GM19043 (cell line): ENCODE data around the gene CCDC167.

ENCODE experiments used
- ATAC-seq: cut with Tn5 transposase; IDR thresholded peaks from one replicate; pipeline ENCODE4 v1.9.1; 2021; ENCODE audit warnings: low read depth; ENCODE audit not compliant: unreplicated experiment

The CCDC167 gene

DNA sequence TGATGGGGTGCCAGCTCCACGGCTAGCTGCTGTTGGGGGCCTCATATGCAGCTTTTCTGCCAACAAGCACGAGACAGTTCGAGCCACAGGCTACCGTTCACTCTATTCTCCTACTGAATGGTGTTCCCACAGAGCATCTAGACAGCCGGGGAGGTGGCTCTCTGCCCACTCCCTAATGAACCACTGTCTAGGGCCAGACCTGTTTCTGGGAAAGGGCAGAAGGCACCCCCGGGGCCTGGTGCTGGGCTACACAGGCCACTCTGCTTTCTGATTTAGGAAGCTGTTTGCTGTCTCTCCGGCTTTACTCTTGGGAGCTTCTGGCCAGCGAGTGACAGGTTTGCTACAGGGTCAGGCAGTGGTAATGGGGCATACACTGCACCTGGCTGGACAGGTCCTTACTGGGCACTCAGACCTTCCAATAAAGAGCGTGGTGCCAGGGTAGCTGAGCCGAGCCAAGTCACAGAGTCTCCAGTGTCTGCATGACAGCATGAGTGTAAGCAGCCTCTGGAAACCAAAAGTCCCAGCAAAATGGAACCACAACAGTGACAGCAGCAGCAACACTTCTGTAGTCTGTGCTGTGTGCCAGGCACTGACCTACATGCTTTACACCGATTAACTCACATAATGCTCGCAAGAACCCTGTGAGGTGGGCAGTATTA lies 8.4 kb downstream of the CCDC167 start:
- no peak for ATAC-seq

GRCh38 chr6:37490536-37491170 lies 9.0 kb downstream of the CCDC167 start:
- no peak for ATAC-seq

DNA sequence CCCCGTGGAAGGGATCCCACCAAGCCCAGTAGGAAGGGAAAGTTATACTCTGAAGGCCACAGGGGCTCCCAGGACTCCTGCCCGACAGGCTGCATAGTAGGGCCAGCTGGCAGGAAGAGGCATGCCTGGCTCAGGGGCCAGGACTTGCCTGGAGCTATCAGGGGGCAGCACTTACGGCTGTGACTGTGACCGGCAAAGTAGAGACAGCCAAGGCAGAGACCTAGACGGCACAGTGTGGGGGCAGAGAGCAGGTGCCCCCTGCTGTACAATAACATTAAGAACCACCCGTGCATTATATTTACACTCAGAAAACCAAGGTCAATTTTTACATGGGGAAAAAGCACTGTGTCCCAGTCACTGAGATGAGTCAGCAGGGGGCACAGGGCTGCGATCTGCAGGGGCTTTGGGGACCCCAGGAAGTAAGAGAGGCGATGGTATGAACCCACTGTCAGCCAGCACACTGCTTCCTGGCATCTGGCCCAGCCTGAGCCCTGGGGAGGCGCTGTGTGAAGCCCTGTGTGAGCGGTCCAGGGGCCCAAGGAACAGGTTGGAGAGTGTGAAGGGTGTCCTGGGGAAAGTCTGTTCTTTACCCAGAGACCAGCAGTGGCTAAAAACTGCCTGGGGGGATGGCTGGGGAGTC lies 9.9 kb downstream of the CCDC167 start:
- ATAC-seq: no peak

GRCh38 chr6:37488476-37488875 lies 11.2 kb downstream of the CCDC167 start:
- ATAC-seq: no peak

DNA sequence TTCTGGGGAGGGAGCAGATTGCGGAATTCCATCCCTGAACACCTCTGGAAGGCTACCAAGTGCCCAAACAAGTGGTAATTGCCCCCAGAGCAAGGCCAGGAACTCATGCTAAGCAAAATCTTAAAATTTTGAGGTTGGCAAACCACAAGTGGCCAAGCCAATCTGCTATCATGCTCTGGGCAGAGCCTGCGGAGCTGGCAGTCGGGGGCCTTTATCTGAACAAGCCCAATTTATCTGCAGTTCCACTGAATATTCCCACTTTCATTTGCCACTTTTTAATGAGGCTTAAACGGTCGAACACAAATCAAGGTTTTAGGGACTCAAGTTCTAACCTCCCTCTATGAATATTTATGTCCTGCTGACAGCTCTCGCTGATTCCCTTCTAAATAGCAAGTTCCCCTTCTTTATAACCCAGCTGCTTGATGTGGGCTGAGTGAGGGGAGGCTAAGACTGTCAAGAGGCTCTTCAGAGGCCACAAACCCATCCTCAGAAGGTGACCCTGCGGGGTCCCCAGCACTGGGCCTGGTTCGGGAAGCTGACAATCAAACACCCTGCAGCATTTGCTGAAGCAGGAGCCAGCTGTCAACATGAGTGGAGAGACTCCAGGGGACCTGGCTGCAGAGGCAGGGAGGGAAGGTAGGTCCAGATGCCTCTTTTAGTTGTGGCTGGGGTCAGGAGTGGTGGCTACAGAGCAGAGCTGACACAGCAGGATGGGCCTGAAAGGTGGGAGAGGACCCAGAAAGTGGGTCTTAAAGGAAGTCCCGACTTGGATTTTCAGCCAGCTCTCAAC lies 11.9 kb downstream of the CCDC167 start:
- ATAC-seq: no peak

DNA sequence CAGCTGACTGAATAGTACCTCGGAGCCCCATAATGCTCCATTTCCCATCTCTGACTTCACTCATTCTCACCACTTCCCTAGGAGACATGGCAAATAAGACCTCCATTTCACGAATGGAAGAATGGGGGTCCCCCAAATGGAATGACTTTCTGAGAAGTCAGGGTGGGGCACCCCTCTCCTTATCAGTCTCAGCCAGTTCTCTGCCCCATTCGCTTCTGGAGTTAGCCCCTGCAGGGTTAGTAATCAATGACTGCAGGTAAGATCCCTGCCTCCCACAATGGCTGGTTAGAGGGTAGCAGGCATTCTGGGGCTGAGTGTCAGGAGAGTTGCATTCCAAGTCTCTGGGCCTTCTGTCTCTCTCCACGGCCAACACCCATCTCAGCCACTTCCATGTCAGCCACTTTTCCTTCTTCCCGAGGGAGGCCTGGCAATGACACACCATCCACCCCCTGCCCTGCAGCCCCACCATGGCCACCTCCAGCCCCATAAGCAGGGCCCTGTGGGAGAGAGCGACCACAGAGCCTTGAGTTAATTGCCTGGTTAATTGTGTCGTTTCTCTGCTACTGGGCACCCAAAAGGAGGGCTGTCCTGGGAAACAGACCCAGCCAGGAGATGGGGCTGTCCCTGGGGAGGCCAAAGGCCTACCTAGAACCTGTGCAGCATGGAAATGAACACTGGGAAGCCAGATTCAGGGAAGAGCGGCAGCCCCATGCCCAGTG lies 13.4 kb downstream of the CCDC167 start:
- ATAC-seq: no peak

DNA sequence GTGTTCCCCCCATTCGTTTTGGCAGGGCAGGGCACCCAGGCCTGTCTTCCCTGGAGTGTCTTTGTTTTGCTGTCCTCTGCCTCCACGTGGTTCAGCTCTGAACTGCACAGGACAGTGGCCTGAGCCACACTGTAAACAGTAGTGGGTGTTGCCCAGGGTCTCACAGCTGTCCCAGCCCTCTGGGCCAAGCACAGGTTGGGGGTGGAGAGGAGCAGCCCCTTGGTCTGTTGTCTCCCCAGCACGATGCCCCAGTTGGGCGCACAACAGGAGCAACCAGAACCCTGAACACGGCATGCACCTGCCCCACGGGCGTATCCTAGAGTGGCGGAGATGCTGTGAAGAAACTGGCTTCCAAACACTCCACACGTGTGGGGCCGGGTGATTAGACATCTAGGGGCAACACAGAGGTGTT lies 14.4 kb downstream of the CCDC167 start:
- ATAC-seq: no peak

- no peak for ATAC-seq
Measured at GRCh38 chr6:37484786-37485170, 14.9 kb downstream of the CCDC167 start.

DNA sequence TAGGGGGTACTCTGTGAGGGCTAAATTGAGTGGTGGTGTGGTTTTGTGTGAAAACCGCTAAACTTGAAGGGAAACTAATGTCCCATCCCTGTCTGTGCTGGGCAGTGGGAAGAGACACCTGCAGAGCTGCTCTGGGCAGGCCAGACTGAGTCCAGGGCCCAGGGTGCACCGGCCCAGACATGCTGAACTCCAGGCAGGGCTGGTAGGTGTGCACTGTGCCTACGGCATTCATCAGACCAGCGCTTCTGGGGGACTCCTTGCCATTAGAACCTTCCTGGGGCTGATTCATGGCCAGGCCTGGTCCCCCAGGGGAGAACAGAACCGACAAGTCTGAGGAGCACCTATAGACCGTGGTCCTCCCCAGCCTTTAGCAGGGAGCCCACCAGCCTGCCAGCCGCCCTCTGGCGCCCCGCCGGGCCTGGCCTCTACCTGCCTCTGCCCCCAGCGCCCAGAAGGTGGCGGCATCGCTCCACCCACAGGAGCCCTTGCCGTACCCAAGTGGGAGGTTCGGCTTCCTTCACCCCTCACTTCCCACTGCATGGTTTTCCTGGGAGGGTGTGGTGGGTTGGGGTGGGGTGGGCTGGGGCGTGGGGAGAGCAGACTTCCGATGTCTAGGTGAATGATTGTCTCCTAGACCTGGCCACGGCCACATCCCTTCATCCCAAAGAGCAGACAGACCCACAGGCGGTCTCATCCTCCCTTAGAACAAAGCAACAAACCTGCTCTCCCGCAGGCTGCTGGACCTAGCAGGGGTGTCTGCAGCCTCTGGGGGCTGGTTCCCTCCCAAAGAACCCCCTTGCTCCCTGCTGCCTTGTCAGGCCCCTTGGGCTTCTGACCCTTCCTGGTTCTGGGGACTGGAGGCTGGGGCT lies 15.5 kb downstream of the CCDC167 start:
- no peak for ATAC-seq

DNA sequence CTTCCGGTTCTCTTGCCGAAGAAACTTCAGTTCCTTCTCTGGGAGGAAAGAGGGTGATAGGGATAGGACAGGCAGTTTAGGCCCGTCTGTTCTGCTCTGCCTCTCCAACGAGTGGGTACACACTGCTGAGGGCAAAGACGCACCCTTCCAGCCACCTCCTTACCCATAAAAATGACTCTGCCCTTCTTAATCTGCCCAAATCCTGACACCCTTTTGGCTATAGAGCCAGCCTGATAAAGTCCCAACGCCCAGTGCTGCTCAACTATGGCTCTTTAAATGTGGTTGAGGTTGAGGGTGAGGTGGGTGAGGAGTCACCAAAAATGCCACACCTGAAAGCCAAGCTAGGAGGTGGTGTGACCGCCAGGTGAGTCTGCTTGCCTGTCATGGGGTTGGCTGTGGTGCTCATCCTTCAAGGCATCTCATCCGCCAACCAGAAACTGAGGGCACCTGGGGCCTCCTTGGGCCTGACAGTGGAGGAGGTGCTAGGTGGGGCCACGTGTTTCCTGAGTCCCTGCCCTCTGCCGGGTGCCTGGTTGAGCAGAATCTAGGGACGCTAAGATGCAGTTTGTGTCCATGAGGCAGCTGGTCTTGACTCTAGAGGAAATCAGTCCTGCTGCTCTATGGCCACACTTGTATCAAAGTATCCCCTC lies 16.3 kb downstream of the CCDC167 start:
- no peak for ATAC-seq

- ATAC-seq: no peak
Measured at GRCh38 chr6:37482606-37483251, 17.0 kb downstream of the CCDC167 start.

- no peak for ATAC-seq
Measured at GRCh38 chr6:37481711-37482605, 17.7 kb downstream of the CCDC167 start.

DNA sequence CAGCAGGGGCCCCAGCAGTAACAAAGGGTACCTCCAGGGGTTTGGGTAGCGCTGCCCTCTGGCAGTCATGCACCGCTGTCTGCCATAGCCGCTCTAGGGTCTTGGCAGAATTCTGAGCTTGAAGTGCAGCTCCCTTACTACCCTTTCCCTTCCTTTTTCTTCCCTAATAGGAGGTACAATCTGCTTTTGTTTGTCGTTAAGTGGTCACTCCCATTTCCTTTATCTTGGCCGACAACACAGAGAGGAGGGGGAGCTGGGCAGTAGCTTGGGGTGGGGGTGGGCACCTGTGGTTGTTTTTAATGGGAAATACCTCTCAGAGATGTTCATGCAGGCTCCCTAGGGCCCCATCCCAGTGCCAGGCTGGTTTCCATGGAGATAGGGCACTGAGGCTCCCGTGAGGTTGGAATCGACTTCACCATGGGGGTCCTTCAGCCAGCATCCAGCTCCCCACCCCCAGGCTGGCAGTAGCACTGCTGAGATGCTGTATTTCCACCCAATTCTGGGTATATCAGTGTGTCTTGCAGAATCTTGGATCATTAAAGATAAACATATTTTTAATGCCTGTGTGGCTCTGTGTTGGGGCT lies 18.6 kb downstream of the CCDC167 start:
- ATAC-seq: no peak

GRCh38 chr6:37480118-37480736 lies 19.5 kb downstream of the CCDC167 start:
- no peak for ATAC-seq

DNA sequence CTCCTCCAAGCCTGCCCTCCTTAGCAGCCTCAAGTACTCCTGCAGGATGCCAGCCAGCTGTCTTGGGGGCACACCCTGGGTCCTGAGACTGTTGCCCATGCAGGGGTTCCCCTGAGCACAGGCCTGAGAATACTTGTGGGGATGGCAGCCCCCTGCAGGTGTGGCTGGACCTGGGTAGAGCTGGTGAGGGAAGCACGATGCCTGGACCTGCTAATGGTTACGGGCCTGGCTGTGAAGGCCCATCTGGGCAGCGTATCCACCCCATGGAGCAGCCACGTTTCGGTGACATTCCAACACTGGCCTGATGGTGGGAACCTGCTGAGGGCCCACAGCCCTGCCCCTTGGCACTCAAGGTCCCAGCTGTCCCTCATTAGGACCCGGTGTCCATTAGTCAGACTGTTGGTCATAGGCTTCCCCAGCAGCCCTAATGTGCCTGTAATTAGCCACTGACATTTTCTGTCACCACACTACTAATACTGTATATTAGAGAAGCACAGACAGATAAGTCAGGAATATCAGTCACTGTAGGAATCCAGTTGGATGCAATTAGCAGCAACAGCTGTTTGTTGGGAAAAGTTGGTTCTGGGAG lies 20.3 kb downstream of the CCDC167 start:
- ATAC-seq: no peak

DNA sequence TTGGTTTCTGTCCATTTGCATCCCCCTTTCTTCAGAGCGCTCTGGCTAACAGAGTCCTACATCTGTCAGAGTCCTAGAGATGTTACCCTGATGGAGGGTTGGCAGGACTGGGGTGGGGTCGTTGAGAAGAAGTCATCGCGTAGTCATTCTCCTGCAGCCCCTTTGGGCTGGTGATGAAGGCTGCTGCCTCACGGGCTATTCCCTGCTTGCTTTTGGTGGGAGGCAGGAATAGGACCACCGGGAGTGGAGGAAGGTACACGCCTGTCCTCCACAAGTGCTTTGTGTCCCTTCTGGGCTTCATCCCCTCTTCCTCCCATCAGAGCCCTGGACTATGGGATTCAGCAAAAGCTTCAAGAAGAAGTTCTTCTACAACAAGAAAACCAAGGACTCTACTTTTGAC lies 20.9 kb downstream of the CCDC167 start:
- ATAC-seq: no peak
